ENCODE results near the gene SCGB1D4.

Gene SCGB1D4

GRCh38 chr11:62273284-62273683, 25.6 kb downstream of the SCGB1D4 start:
- no peak for DNase-seq

- no peak for DNase-seq
Measured at GRCh38 chr11:62269654-62270278, 29.1 kb downstream of the SCGB1D4 start, which contains the start of gene SCGB2A2. TSS of gene SCGB2A2 (plus strand) at chr11:62270158. CDS start at chr11:62270217, 59 bp downstream.

GRCh38 chr11:62267576-62267975, 31.3 kb downstream of the SCGB1D4 start:
- no peak for DNase-seq

GRCh38 chr11:62267050-62267449, 31.8 kb downstream of the SCGB1D4 start:
- no peak for DNase-seq

GRCh38 chr11:62266558-62266957, 32.3 kb downstream of the SCGB1D4 start:
- no peak for DNase-seq

- no peak for DNase-seq
Measured at GRCh38 chr11:62264004-62264403, 34.9 kb downstream of the SCGB1D4 start.

GRCh38 chr11:62260261-62260953, 38.5 kb downstream of the SCGB1D4 start:
- DNase-seq, result no peak

GRCh38 chr11:62256281-62256680, 42.6 kb downstream of the SCGB1D4 start:
- no peak for DNase-seq

GRCh38 chr11:62253999-62254542, 44.8 kb downstream of the SCGB1D4 start:
- no peak for DNase-seq

GRCh38 chr11:62251698-62252097, 47.2 kb downstream of the SCGB1D4 start:
- DNase-seq, result no peak

Measured in NCI-H187 treated with DMSO at 0.1 percent for 48 hours (cell line).